HepG2 (cell line): ENCODE measurements around the gene HNRNPC. TPM values are rescaled to one million over a fixed set of nuclear protein-coding genes. Genes with fewer than 3 reads are reported as not detected.

Experiments
- CEBPB ChIP-seq: IDR thresholded peaks from 2 replicates; pipeline ENCODE4 v1.6.1; 2011; ENCODE audit warnings: low read depth, low read length, improper control_type of control experiment, borderline replicate concordance
- MTF2 ChIP-seq: sonication (generic); formaldehyde crosslinking; IDR thresholded peaks from 2 replicates; pipeline ENCODE4 v1.5.0; 2020; ENCODE audit warnings: missing genetic modification reagents, borderline replicate concordance
- NCOA5 ChIP-seq: sonication (generic); formaldehyde crosslinking; IDR thresholded peaks from 2 replicates; pipeline ENCODE4 v1.4.0; 2020; ENCODE audit warnings: missing genetic modification reagents
- NFIB ChIP-seq: sonication (generic); formaldehyde crosslinking; IDR thresholded peaks from 2 replicates; pipeline ENCODE4 v1.9.0; 2021; ENCODE audit warnings: missing genetic modification reagents, mild to moderate bottlenecking, borderline replicate concordance
- PAF1 ChIP-seq: IDR thresholded peaks from 2 replicates; pipeline ENCODE4 v1.6.1; 2016; ENCODE audit warnings: missing genetic modification reagents, missing compliant biosample characterization
- ZBTB42 ChIP-seq: sonication (generic); formaldehyde crosslinking; IDR thresholded peaks from 2 replicates; pipeline ENCODE4 v1.5.0; 2020; ENCODE audit warnings: mild to moderate bottlenecking, missing genetic modification reagents
- ZC3H13 ChIP-seq: sonication (generic); formaldehyde crosslinking; IDR thresholded peaks from 2 replicates; pipeline ENCODE4 v1.8.1; 2023; ENCODE audit warnings: mild to moderate bottlenecking, missing genetic modification reagents, moderate library complexity
- ZFP62 ChIP-seq: sonication (generic); formaldehyde crosslinking; IDR thresholded peaks from 2 replicates; pipeline ENCODE4 v1.4.0; 2020; ENCODE audit warnings: missing genetic modification reagents
- ZKSCAN5 ChIP-seq: sonication (generic); formaldehyde crosslinking; IDR thresholded peaks from 2 replicates; pipeline ENCODE4 v1.5.1; 2020; ENCODE audit warnings: mild to moderate bottlenecking, missing genetic modification reagents
- ZNF598 ChIP-seq: sonication (generic); formaldehyde crosslinking; IDR thresholded peaks from 2 replicates; pipeline ENCODE4 v1.5.1; 2020; ENCODE audit warnings: mild to moderate bottlenecking, missing genetic modification reagents, borderline replicate concordance
- ZNF605 ChIP-seq: sonication (generic); formaldehyde crosslinking; IDR thresholded peaks from 2 replicates; pipeline ENCODE4 v1.8.0; 2022; ENCODE audit warnings: mild to moderate bottlenecking, missing genetic modification reagents
- polyA plus RNA-seq, 8 experiments: library from polyadenylated mRNA; depleted of rRNA in 3 of 8; stranded (reverse) in 7 of 8; unstranded in 1 of 8; fragments of >200 nt; fragmentation: Illumina TruSeq in 4 of 8; extraction: Trizol in 4 of 8; gene quantifications; 2 replicates each; pipeline versions ENCODE4 v1.2.1 to v1.2.3, GENCODE V29; 2011 to 2016; ENCODE audit warnings: low read depth in 4 of 8, missing spikeins in 1 of 8, mixed read lengths in 1 of 8; ENCODE audit not compliant: insufficient read depth in 1 of 8
- total RNA-seq, 5 experiments: library from RNA; depleted of rRNA; stranded (reverse); fragments of >200 nt; fragmentation: Illumina TruSeq; extraction: Trizol; gene quantifications; 2 replicates each; pipeline ENCODE4 v1.2.3, GENCODE V29; 2016; ENCODE audit warnings: low read depth in 1 of 5
- TF ChIP-seq, protein P1 (sequence below): sonication (generic); formaldehyde crosslinking; IDR thresholded peaks from 2 replicates; pipeline ENCODE4 v1.4.0; 2020; ENCODE audit warnings: missing genetic modification reagents
- TF ChIP-seq, protein P2 (sequence below): IDR thresholded peaks from 2 replicates; pipeline ENCODE4 v1.6.1; 2012; ENCODE audit warnings: low read length, improper control_type of control experiment
- TF ChIP-seq, protein P3 (sequence below): sonication (generic); formaldehyde crosslinking; IDR thresholded peaks from 2 replicates; pipeline ENCODE4 v1.4.0; 2020; ENCODE audit warnings: mild to moderate bottlenecking, missing genetic modification reagents
- TF ChIP-seq, protein P4 (sequence below): sonication (generic); formaldehyde crosslinking; IDR thresholded peaks from 2 replicates; pipeline ENCODE4 v1.4.0; 2020; ENCODE audit warnings: mild to moderate bottlenecking, missing genetic modification reagents
- TF ChIP-seq, protein P5 (sequence below): sonication (generic); formaldehyde crosslinking; IDR thresholded peaks from 2 replicates; pipeline ENCODE4 v1.4.0; 2020; ENCODE audit warnings: missing genetic modification reagents
- TF ChIP-seq, protein P6 (sequence below): sonication (generic); formaldehyde crosslinking; IDR thresholded peaks from 2 replicates; pipeline ENCODE4 v1.4.0; 2020; ENCODE audit warnings: missing genetic modification reagents

HNRNPC gene
- total and polyA plus RNA-seq, 2 of the 13 experiments (the other 11 are each of a cell fraction or from before 2014, with no cell fraction given): 628 to 1,099 TPM

DNA sequence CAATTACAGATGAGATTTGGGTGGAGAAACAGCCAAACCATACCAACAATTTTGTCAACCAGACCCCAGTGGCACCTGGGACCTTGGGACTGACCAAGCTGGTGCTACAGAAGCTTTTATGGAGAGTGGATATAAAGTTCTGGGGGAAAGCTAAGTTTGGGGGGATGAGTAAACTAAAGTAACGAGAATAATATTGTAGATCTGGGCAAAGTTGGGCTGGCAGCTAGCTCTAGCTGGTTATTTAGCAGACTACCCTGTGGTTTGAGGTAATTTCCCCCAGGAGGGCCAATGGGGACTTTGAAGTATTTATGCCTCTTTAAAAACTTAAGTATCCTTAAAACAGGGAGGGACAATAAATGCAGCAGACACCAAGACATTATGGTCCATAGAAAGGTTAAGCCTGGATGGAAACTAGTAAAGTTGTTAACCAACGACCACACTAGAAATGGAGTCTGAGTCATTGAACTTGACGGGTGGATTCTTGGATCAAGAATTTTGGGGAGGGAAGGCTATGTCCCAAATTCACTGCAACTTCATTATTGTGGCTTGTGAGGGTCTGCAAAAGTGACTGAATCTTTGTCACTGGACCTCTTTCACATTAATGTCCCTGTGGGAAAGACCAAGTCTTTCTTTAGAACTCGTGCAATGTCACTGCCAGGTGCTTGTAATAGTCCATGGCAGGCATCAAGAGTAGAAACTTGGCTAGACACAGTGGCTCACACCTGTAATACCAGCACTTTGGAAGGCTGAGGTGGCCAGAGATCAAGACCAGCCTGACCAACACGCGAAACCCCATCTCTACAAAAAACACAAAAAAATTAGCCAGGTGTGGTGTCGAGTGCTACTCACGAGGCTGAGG, 64.8 kb downstream of the HNRNPC start (continued):
- TF ChIP-seq, protein P1, sequence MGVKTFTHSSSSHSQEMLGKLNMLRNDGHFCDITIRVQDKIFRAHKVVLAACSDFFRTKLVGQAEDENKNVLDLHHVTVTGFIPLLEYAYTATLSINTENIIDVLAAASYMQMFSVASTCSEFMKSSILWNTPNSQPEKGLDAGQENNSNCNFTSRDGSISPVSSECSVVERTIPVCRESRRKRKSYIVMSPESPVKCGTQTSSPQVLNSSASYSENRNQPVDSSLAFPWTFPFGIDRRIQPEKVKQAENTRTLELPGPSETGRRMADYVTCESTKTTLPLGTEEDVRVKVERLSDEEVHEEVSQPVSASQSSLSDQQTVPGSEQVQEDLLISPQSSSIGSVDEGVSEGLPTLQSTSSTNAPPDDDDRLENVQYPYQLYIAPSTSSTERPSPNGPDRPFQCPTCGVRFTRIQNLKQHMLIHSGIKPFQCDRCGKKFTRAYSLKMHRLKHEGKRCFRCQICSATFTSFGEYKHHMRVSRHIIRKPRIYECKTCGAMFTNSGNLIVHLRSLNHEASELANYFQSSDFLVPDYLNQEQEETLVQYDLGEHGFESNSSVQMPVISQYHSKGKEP (CRISPR knock-in tag): no peak
- TF ChIP-seq, protein P2, sequence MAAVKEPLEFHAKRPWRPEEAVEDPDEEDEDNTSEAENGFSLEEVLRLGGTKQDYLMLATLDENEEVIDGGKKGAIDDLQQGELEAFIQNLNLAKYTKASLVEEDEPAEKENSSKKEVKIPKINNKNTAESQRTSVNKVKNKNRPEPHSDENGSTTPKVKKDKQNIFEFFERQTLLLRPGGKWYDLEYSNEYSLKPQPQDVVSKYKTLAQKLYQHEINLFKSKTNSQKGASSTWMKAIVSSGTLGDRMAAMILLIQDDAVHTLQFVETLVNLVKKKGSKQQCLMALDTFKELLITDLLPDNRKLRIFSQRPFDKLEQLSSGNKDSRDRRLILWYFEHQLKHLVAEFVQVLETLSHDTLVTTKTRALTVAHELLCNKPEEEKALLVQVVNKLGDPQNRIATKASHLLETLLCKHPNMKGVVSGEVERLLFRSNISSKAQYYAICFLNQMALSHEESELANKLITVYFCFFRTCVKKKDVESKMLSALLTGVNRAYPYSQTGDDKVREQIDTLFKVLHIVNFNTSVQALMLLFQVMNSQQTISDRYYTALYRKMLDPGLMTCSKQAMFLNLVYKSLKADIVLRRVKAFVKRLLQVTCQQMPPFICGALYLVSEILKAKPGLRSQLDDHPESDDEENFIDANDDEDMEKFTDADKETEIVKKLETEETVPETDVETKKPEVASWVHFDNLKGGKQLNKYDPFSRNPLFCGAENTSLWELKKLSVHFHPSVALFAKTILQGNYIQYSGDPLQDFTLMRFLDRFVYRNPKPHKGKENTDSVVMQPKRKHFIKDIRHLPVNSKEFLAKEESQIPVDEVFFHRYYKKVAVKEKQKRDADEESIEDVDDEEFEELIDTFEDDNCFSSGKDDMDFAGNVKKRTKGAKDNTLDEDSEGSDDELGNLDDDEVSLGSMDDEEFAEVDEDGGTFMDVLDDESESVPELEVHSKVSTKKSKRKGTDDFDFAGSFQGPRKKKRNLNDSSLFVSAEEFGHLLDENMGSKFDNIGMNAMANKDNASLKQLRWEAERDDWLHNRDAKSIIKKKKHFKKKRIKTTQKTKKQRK: no peak
- TF ChIP-seq, protein P3, sequence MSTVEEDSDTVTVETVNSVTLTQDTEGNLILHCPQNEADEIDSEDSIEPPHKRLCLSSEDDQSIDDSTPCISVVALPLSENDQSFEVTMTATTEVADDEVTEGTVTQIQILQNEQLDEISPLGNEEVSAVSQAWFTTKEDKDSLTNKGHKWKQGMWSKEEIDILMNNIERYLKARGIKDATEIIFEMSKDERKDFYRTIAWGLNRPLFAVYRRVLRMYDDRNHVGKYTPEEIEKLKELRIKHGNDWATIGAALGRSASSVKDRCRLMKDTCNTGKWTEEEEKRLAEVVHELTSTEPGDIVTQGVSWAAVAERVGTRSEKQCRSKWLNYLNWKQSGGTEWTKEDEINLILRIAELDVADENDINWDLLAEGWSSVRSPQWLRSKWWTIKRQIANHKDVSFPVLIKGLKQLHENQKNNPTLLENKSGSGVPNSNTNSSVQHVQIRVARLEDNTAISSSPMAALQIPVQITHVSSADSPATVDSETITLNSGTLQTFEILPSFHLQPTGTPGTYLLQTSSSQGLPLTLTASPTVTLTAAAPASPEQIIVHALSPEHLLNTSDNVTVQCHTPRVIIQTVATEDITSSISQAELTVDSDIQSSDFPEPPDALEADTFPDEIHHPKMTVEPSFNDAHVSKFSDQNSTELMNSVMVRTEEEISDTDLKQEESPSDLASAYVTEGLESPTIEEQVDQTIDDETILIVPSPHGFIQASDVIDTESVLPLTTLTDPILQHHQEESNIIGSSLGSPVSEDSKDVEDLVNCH (CRISPR knock-in tag): no peak
- peak; percentile 63; the same call in 1 of the 2 replicates for TF ChIP-seq NFIB (CRISPR knock-in tag)
- TF ChIP-seq, protein P4, sequence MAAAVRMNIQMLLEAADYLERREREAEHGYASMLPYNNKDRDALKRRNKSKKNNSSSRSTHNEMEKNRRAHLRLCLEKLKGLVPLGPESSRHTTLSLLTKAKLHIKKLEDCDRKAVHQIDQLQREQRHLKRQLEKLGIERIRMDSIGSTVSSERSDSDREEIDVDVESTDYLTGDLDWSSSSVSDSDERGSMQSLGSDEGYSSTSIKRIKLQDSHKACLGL (CRISPR knock-in tag): no peak
- no peak for TF ChIP-seq ZNF598 (CRISPR knock-in tag)
- 0 out of 2 replicates have a peak, but pooled peaks have one; percentile 74 for TF ChIP-seq MTF2 (CRISPR knock-in tag)
- no peak for TF ChIP-seq ZFP62 (CRISPR knock-in tag)
- TF ChIP-seq CEBPB: no peak
- 0 out of 2 replicates have a peak, but pooled peaks have one; percentile 32 for TF ChIP-seq ZC3H13 (CRISPR knock-in tag)
- TF ChIP-seq ZBTB42 (CRISPR knock-in tag): no peak
- TF ChIP-seq ZKSCAN5 (CRISPR knock-in tag): no peak
- peak; percentile 33; the same call in 1 of the 2 replicates for TF ChIP-seq ZNF605 (CRISPR knock-in tag)
- TF ChIP-seq PAF1 (CRISPR knock-in tag): peak; percentile 78; the same call in 1 of the 2 replicates
- TF ChIP-seq, protein P5, sequence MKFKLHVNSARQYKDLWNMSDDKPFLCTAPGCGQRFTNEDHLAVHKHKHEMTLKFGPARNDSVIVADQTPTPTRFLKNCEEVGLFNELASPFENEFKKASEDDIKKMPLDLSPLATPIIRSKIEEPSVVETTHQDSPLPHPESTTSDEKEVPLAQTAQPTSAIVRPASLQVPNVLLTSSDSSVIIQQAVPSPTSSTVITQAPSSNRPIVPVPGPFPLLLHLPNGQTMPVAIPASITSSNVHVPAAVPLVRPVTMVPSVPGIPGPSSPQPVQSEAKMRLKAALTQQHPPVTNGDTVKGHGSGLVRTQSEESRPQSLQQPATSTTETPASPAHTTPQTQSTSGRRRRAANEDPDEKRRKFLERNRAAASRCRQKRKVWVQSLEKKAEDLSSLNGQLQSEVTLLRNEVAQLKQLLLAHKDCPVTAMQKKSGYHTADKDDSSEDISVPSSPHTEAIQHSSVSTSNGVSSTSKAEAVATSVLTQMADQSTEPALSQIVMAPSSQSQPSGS (CRISPR knock-in tag): no peak
- TF ChIP-seq, protein P6, sequence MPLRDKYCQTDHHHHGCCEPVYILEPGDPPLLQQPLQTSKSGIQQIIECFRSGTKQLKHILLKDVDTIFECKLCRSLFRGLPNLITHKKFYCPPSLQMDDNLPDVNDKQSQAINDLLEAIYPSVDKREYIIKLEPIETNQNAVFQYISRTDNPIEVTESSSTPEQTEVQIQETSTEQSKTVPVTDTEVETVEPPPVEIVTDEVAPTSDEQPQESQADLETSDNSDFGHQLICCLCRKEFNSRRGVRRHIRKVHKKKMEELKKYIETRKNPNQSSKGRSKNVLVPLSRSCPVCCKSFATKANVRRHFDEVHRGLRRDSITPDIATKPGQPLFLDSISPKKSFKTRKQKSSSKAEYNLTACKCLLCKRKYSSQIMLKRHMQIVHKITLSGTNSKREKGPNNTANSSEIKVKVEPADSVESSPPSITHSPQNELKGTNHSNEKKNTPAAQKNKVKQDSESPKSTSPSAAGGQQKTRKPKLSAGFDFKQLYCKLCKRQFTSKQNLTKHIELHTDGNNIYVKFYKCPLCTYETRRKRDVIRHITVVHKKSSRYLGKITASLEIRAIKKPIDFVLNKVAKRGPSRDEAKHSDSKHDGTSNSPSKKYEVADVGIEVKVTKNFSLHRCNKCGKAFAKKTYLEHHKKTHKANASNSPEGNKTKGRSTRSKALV (CRISPR knock-in tag): 0 out of 2 replicates have a peak, but pooled peaks have one; percentile 55
- 0 out of 2 replicates have a peak, but pooled peaks have one; percentile 64 for TF ChIP-seq NCOA5 (CRISPR knock-in tag)
